Upper lobe of right lung (tissue), 1 donor: Measurements from ENCODE around the gene LGALS14. TPM values are rescaled to one million over a fixed set of nuclear protein-coding genes. Genes with fewer than 3 reads are reported as not detected.

Experiments
- ATAC-seq: fragments of 200-7000 bp; cut with Tn5 transposase; one replicate; pipeline ENCODE4 v1.9.1; 2020; ENCODE audit warnings: mild to moderate bottlenecking, moderate library complexity
- DNase-seq: peaks from one replicate; pipeline ENCODE4 v3.0.0-alpha.2; 2020
- H3K27ac ChIP-seq: fragments of 200-600 bp; one replicate; pipeline ENCODE4 v1.8.0; 2022
- H3K27me3 ChIP-seq: fragments of 200-600 bp; one replicate; pipeline ENCODE4 v1.8.0; 2022; ENCODE audit warnings: mild to moderate bottlenecking
- H3K36me3 ChIP-seq: fragments of 200-600 bp; one replicate; pipeline ENCODE4 v1.8.0; 2022
- H3K4me1 ChIP-seq: fragments of 200-600 bp; one replicate; pipeline ENCODE4 v1.8.0; 2022
- H3K4me3 ChIP-seq: fragments of 200-600 bp; one replicate; pipeline ENCODE4 v1.8.0; 2022; ENCODE audit warnings: mild to moderate bottlenecking
- H3K9me3 ChIP-seq: fragments of 200-600 bp; one replicate; pipeline ENCODE4 v1.8.0; 2022
- CTCF ChIP-seq: fragments of 200-600 bp; IDR thresholded peaks from one replicate; pipeline ENCODE4 v1.8.0; 2022; ENCODE audit warnings: antibody characterized with exemption
- intact Hi-C: fragments of 100-400 bp; cut with DNase I; formaldehyde crosslinking; loops from one replicate; pipeline ENCODE4 v1.11.0; 2022
- total RNA-seq: library from RNA; stranded (reverse); fragmentation: NEBNext Ultra II Directional; extraction: Animal tissue kit (Norgen Biotek cat#: 25700); gene quantifications from one replicate; pipeline ENCODE4 v1.2.1, GENCODE V29; 2021
- donor health status: DM: no; HTN: yes; CAD: no; lungs with severe emphysema.

Gene LGALS14
- total RNA-seq, 1 donor from 2014 or later, result not detected

- no peaks in the 10 kb centered on the region for H3K4me1 ChIP-seq
- H3K4me3 ChIP-seq, result no peak overlapping the region
- no peaks in the 10 kb centered on the region for H3K36me3 ChIP-seq
- TF ChIP-seq CTCF, result no peak
- intact Hi-C loops, result no loop called here
- H3K27me3 ChIP-seq, result no peaks in the 10 kb centered on the region
- H3K9me3 ChIP-seq, result no peaks in the 10 kb centered on the region
- H3K27ac ChIP-seq, result no peak overlapping the region
- ATAC-seq (no peak), DNase-seq (no peak)
These were observed 5.7 kb upstream of the LGALS14 start for GRCh38 chr19:39698535-39698934.

GRCh38 chr19:39701291-39701690, 3.0 kb upstream of the LGALS14 start:
- ATAC-seq, result no peak
- no peak for DNase-seq
- Histone ChIP-seq H3K4me1 (no peaks in the 10 kb centered on the region), H3K36me3 (no peaks in the 10 kb centered on the region), H3K27me3 (no peaks in the 10 kb centered on the region), H3K27ac (no peak overlapping the region), H3K9me3 (no peaks in the 10 kb centered on the region), H3K4me3 (no peak overlapping the region)
- TF ChIP-seq CTCF, result no peak
- intact Hi-C loops, result no loop called here

- intact Hi-C loops, result no loop called here
- Histone ChIP-seq H3K36me3 (no peaks in the 10 kb centered on the region), H3K27ac (no peak overlapping the region), H3K4me3 (no peak overlapping the region), H3K9me3 (no peaks in the 10 kb centered on the region), H3K27me3 (no peaks in the 10 kb centered on the region), H3K4me1 (no peaks in the 10 kb centered on the region)
- no peak for TF ChIP-seq CTCF
- peak; percentile 49 for ATAC-seq
- no peak for DNase-seq
These were observed 1.4 kb downstream of the LGALS14 start for GRCh38 chr19:39705578-39706188.

GRCh38 chr19:39708594-39708993, 4.3 kb downstream of the LGALS14 start:
- intact Hi-C loops, result no loop called here
- Histone ChIP-seq H3K9me3 (no peaks in the 10 kb centered on the region), H3K36me3 (no peaks in the 10 kb centered on the region), H3K27me3 (no peaks in the 10 kb centered on the region), H3K4me3 (no peak overlapping the region), H3K4me1 (no peaks in the 10 kb centered on the region), H3K27ac (no peak overlapping the region)
- no peak for DNase-seq
- ATAC-seq, result no peak
- TF ChIP-seq CTCF, result no peak

GRCh38 chr19:39709026-39709872, 5.0 kb downstream of the LGALS14 start:
- Histone ChIP-seq H3K27ac (no peak overlapping the region), H3K27me3 (no peaks in the 10 kb centered on the region), H3K4me1 (no peaks in the 10 kb centered on the region), H3K36me3 (no peaks in the 10 kb centered on the region), H3K4me3 (no peak overlapping the region), H3K9me3 (no peaks in the 10 kb centered on the region)
- ATAC-seq (no peak), DNase-seq (no peak)
- no peak for TF ChIP-seq CTCF
- intact Hi-C loops, result no loop called here
